ENCODE results near the gene SHD. TPM values are rescaled to one million over a fixed set of nuclear protein-coding genes. Genes with fewer than 3 reads are reported as not detected.

SHD gene
- total and polyA plus RNA-seq, 10 donors: 0.05 to 3.9 (median 0.78) TPM; not detected in 6

GRCh38 chr19:4291184-4291732 is 12.2 kb downstream of the SHD start:
- intact Hi-C loops (cut with DNase I; ENCODE audit: low total_unique reads): no loop called here
- no peaks in the 10 kb centered on the region for H3K9me3 ChIP-seq
- TF ChIP-seq POLR2AphosphoS5 (IDR thresholded peaks at IDR 0.05): no peak
- no peak for TF ChIP-seq CTCF (IDR thresholded peaks at IDR 0.05 in 8 of 11, conservative IDR thresholded peaks at IDR 0.05 in 3 of 11)
- no peak for TF ChIP-seq POLR2A (IDR thresholded peaks at IDR 0.05)
- no peak for DNase-seq
- no peaks in the 10 kb centered on the region for H3K36me3 ChIP-seq
- H3K4me1 ChIP-seq: no peaks in the 10 kb centered on the region
- no peak overlapping the region for H3K27ac ChIP-seq
- H3K4me3 ChIP-seq: no peak overlapping the region
- WGBS, 5 donors: 78 to 84% (median 81%) methylated on average over 8 of the region's 8 CpGs
- H3K27me3 ChIP-seq (replicated peaks in 1 of 7): peaks cover 0 to 77% (median 5%) of the 10 kb centered on the region in 7 donors

- H3K4me1 ChIP-seq: no peaks in the 10 kb centered on the region
- no peak for DNase-seq
- intact Hi-C loops (cut with DNase I; ENCODE audit: low total_unique reads): no loop called here
- 81 to 89% (median 87%) methylated on average over 15 of the region's 15 CpGs for WGBS, 5 donors
- peaks cover 0 to 70% (median 5%) of the 10 kb centered on the region in 7 donors for H3K27me3 ChIP-seq (replicated peaks in 1 of 7)
- H3K36me3 ChIP-seq: no peaks in the 10 kb centered on the region
- H3K27ac ChIP-seq: no peak overlapping the region
- H3K4me3 ChIP-seq: no peak overlapping the region
- H3K9me3 ChIP-seq: no peaks in the 10 kb centered on the region
- TF ChIP-seq CTCF (IDR thresholded peaks at IDR 0.05 in 8 of 11, conservative IDR thresholded peaks at IDR 0.05 in 3 of 11): no peak
- TF ChIP-seq POLR2AphosphoS5 (IDR thresholded peaks at IDR 0.05): no peak
- TF ChIP-seq POLR2A (IDR thresholded peaks at IDR 0.05): no peak
Measured at GRCh38 chr19:4292515-4292914, 13.4 kb downstream of the SHD start.

GRCh38 chr19:4294389-4294788 is 15.3 kb downstream of the SHD start:
- DNase-seq: no peak
- intact Hi-C loops (cut with DNase I; ENCODE audit: low total_unique reads): no loop called here
- Histone ChIP-seq H3K4me1 (no peaks in the 10 kb centered on the region), H3K27me3 (replicated peaks in 1 of 7) (peaks cover 0 to 57% (median 5%) of the 10 kb centered on the region in 7 donors), H3K9me3 (no peaks in the 10 kb centered on the region), H3K36me3 (no peaks in the 10 kb centered on the region), H3K27ac (no peak overlapping the region), H3K4me3 (no peak overlapping the region)
- no peak for TF ChIP-seq CTCF (IDR thresholded peaks at IDR 0.05 in 8 of 11, conservative IDR thresholded peaks at IDR 0.05 in 3 of 11)
- no peak for TF ChIP-seq POLR2AphosphoS5 (IDR thresholded peaks at IDR 0.05)
- no peak for TF ChIP-seq POLR2A (IDR thresholded peaks at IDR 0.05)
- 56 to 91% (median 72%) methylated on average over 10 of the region's 10 CpGs for whole genome bisulfite sequencing, 5 donors

GRCh38 chr19:4295972-4296771 is 17.1 kb downstream of the SHD start:
- no peak for DNase-seq
- Histone ChIP-seq H3K9me3 (no peaks in the 10 kb centered on the region), H3K27ac (no peak overlapping the region), H3K27me3 (replicated peaks in 1 of 7) (peaks cover 0 to 45% (median 0%) of the 10 kb centered on the region in 7 donors), H3K36me3 (no peaks in the 10 kb centered on the region), H3K4me3 (no peak overlapping the region), H3K4me1 (no peaks in the 10 kb centered on the region)
- intact Hi-C loops (cut with DNase I; ENCODE audit: low total_unique reads): no loop called here
- 48 to 66% (median 56%) methylated on average over 14 of the region's 14 CpGs for WGBS, 5 donors
- TF ChIP-seq CTCF (IDR thresholded peaks at IDR 0.05 in 8 of 11, conservative IDR thresholded peaks at IDR 0.05 in 3 of 11) (no peak), POLR2A (IDR thresholded peaks at IDR 0.05) (no peak), POLR2AphosphoS5 (IDR thresholded peaks at IDR 0.05) (no peak)
